BLaER1 (cell line): ENCODE data around the gene CLTB.

Experiments used
- H3K27ac ChIP-seq: shearing (Covaris generic); formaldehyde crosslinking; 2 replicates; pipeline ENCODE4 v1.8.1; 2022
- H3K27me3 ChIP-seq: shearing (Covaris generic); formaldehyde crosslinking; 2 replicates; pipeline ENCODE4 v1.8.1; 2022
- H3K36me3 ChIP-seq: shearing (Covaris generic); formaldehyde crosslinking; 2 replicates; pipeline ENCODE4 v1.8.1; 2022
- H3K4me1 ChIP-seq: shearing (Covaris generic); formaldehyde crosslinking; 2 replicates; pipeline ENCODE4 v1.8.1; 2022
- H3K4me2 ChIP-seq: shearing (Covaris generic); formaldehyde crosslinking; 2 replicates; pipeline ENCODE4 v1.8.1; 2022
- H3K4me3 ChIP-seq: shearing (Covaris generic); formaldehyde crosslinking; 2 replicates; pipeline ENCODE4 v1.8.1; 2022
- H3K9ac ChIP-seq: shearing (Covaris generic); formaldehyde crosslinking; 2 replicates; pipeline ENCODE4 v1.8.1; 2022
- H3K9me3 ChIP-seq: shearing (Covaris generic); formaldehyde crosslinking; 2 replicates; pipeline ENCODE4 v1.8.1; 2022
- H4K20me1 ChIP-seq: shearing (Covaris generic); formaldehyde crosslinking; 2 replicates; pipeline ENCODE4 v1.8.1; 2022
- Cebpa-rat ChIP-seq: shearing (Covaris generic); IDR thresholded peaks from 2 replicates; pipeline ENCODE4 v1.8.1; 2022

Gene CLTB

DNA sequence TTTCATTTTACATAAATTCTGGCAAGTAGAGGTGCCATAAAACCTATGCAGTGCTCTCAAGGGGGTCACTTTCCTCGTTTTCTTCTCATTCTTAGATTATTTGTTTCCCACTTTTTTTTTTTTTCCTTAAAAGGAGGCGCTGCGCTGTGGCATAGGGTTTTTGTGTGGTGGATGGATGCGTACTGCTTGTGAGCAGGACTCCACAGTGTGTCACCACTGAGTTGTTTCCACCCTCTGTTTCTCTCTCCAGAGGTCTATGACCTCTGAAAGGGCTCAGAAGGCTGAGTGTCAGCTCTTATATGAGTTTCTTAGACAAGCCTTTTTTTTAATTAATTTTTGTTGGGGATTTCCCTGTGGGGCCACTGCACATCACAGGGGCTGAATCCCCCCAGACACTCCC, 13.6 kb upstream of the CLTB start:
- no peaks in the 10 kb centered on the region for H4K20me1 ChIP-seq
- no peak for TF ChIP-seq Cebpa-rat
- H3K36me3 ChIP-seq, result no peaks in the 10 kb centered on the region
- no peaks in the 10 kb centered on the region for H3K27me3 ChIP-seq
- peak overlapping the region; percentile 78 for H3K4me2 ChIP-seq
- H3K4me1 ChIP-seq, result peaks cover 14% of the 10 kb centered on the region
- H3K9me3 ChIP-seq, result peaks cover 39% of the 10 kb centered on the region
- H3K27ac ChIP-seq, result peak overlapping the region; percentile 74
- H3K4me3 ChIP-seq, result no peak overlapping the region
- H3K9ac ChIP-seq, result peak overlapping the region; percentile 60; the same call in 1 of the 2 replicates

DNA sequence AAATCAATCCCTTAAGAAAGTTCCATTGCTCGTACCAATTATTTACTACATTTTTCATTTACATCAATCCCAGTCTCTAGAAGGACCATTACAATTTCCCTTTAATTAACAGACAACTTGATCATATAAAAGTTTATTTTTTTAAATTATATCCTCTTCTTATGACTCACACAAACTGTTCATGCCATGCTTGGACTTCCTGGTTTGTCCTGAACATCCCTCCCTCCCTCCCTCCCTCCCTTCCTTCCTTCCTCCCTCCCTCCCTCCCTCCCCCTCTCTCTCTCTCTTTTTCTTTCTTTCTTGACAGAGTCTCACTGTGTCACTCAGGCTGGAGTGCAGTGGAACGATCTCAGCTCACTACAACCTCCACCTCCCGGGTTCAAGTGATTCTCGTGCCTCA, 11.6 kb upstream of the CLTB start:
- H3K36me3 ChIP-seq, result no peaks in the 10 kb centered on the region
- H3K27ac ChIP-seq, result no peak overlapping the region
- peaks cover 45% of the 10 kb centered on the region for H3K9me3 ChIP-seq
- H3K4me2 ChIP-seq, result no peak overlapping the region
- H3K4me3 ChIP-seq, result no peak overlapping the region
- H3K9ac ChIP-seq, result no peak overlapping the region
- no peaks in the 10 kb centered on the region for H3K27me3 ChIP-seq
- H4K20me1 ChIP-seq, result no peaks in the 10 kb centered on the region
- TF ChIP-seq Cebpa-rat, result no peak
- H3K4me1 ChIP-seq, result peaks cover 14% of the 10 kb centered on the region

GRCh38 chr5:176426876-176427275, 10.5 kb upstream of the CLTB start:
- Histone ChIP-seq H3K4me2 (no peak overlapping the region), H3K4me1 (peaks cover 14% of the 10 kb centered on the region), H3K36me3 (no peaks in the 10 kb centered on the region), H3K27ac (no peak overlapping the region), H3K27me3 (no peaks in the 10 kb centered on the region), H3K9me3 (peaks cover 48% of the 10 kb centered on the region), H3K9ac (no peak overlapping the region), H4K20me1 (no peaks in the 10 kb centered on the region), H3K4me3 (no peak overlapping the region)
- no peak for TF ChIP-seq Cebpa-rat

- no peak for TF ChIP-seq Cebpa-rat
- Histone ChIP-seq H3K27ac (no peak overlapping the region), H3K4me1 (peaks cover 11% of the 10 kb centered on the region), H3K9me3 (peaks cover 56% of the 10 kb centered on the region), H3K4me2 (no peak overlapping the region), H3K9ac (no peak overlapping the region), H4K20me1 (no peaks in the 10 kb centered on the region), H3K36me3 (no peaks in the 10 kb centered on the region), H3K27me3 (no peaks in the 10 kb centered on the region), H3K4me3 (no peak overlapping the region; the same call in 1 of the 2 replicates)
Measured at GRCh38 chr5:176425791-176426190, 9.5 kb upstream of the CLTB start.

DNA sequence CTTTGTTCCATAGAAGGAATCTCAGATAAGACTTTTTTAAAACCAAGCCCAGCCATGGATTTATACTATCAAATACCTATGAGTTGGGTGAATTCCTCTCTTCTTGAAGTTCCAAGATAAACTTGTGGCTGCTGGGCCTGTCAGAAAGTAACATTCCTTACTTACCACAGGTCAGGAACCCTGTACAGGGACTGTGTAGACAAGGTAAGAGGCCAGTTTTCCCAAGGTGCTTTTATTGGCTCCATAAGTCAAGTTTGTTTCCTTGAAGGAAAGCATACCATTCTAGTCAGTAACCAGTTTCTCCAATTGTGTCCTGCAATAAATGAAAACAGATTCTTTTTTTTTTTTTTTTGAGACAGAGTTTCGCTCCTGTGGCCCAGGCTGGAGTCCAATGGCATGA, 8.8 kb upstream of the CLTB start:
- TF ChIP-seq Cebpa-rat, result no peak
- Histone ChIP-seq H3K4me3 (no peak overlapping the region; the same call in 1 of the 2 replicates), H3K9ac (no peak overlapping the region), H3K4me1 (peaks cover 4% of the 10 kb centered on the region), H3K27ac (no peak overlapping the region), H3K9me3 (peaks cover 63% of the 10 kb centered on the region), H3K4me2 (no peak overlapping the region), H4K20me1 (no peaks in the 10 kb centered on the region), H3K27me3 (no peaks in the 10 kb centered on the region), H3K36me3 (no peaks in the 10 kb centered on the region)

DNA sequence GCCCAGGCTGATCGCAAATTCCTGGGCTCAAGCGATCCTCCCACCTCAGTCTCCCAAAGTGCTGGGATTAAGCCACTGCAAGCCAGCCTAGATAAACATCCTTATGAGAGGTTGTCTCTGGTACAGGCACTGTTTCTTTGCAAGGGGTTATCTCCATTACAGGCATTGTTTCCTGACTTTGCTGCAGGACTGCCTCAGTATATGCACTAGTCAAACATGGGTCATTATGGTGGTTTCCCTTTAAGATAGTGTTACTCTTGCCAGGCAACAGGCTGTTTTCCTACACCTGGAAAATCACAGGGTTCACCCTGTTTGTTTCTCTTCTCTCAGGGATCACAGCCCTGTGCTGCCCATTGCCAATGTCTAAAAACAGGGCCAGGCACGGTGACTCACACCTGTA, 7.8 kb upstream of the CLTB start:
- no peaks in the 10 kb centered on the region for H3K36me3 ChIP-seq
- H4K20me1 ChIP-seq, result no peaks in the 10 kb centered on the region
- no peak overlapping the region for H3K4me2 ChIP-seq
- H3K27ac ChIP-seq, result no peak overlapping the region
- H3K9me3 ChIP-seq, result peaks cover 67% of the 10 kb centered on the region
- no peaks in the 10 kb centered on the region for H3K27me3 ChIP-seq
- no peak overlapping the region for H3K4me3 ChIP-seq
- no peak overlapping the region for H3K9ac ChIP-seq
- TF ChIP-seq Cebpa-rat, result no peak
- no peaks in the 10 kb centered on the region for H3K4me1 ChIP-seq

- TF ChIP-seq Cebpa-rat, result no peak
- Histone ChIP-seq H3K9ac (no peak overlapping the region), H3K4me1 (peaks cover 9% of the 10 kb centered on the region), H3K4me3 (no peak overlapping the region), H3K27me3 (no peaks in the 10 kb centered on the region), H3K27ac (no peak overlapping the region), H4K20me1 (no peaks in the 10 kb centered on the region), H3K9me3 (peaks cover 58% of the 10 kb centered on the region), H3K36me3 (no peaks in the 10 kb centered on the region), H3K4me2 (no peak overlapping the region)
Measured at GRCh38 chr5:176420972-176421544, 4.7 kb upstream of the CLTB start.

GRCh38 chr5:176420086-176420485, 3.7 kb upstream of the CLTB start:
- Histone ChIP-seq H3K4me2 (no peak overlapping the region), H3K4me1 (peaks cover 17% of the 10 kb centered on the region), H3K4me3 (no peak overlapping the region), H3K36me3 (no peaks in the 10 kb centered on the region), H3K9ac (no peak overlapping the region), H3K27ac (no peak overlapping the region), H4K20me1 (no peaks in the 10 kb centered on the region), H3K27me3 (no peaks in the 10 kb centered on the region), H3K9me3 (peaks cover 48% of the 10 kb centered on the region)
- no peak for TF ChIP-seq Cebpa-rat

- Histone ChIP-seq H3K4me1 (peaks cover 26% of the 10 kb centered on the region), H3K9me3 (peaks cover 33% of the 10 kb centered on the region), H3K36me3 (no peaks in the 10 kb centered on the region), H3K27ac (no peak overlapping the region), H4K20me1 (peaks cover 15% of the 10 kb centered on the region; the same call in 1 of the 2 replicates), H3K27me3 (no peaks in the 10 kb centered on the region), H3K9ac (no peak overlapping the region), H3K4me3 (no peak overlapping the region), H3K4me2 (no peak overlapping the region)
- TF ChIP-seq Cebpa-rat, result no peak
Measured at GRCh38 chr5:176418251-176418650, 1.9 kb upstream of the CLTB start.

DNA sequence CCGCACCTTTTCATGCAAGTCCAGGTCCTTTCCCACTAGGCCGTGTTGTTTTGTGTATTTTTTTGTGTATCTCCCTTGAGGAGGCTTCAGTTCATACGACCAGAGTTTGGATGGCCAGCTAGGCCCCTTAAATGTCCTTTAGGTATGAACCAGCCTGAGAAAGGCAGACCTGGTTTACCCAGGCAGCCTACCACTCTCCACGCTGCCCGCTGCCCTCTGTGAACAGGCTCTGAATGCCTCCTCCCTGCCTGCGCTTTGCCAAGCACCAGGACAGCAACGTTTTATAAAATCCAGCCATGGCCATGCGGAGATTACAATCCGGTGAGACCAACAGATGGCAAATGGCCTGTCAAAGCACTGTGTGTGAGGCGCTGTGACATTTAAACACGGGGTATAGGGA, 626 bp upstream of the CLTB start:
- peaks cover 27% of the 10 kb centered on the region for H4K20me1 ChIP-seq
- peaks cover 22% of the 10 kb centered on the region for H3K9me3 ChIP-seq
- peaks cover 32% of the 10 kb centered on the region for H3K4me1 ChIP-seq
- peak overlapping the region; percentile 98 for H3K4me2 ChIP-seq
- H3K27me3 ChIP-seq, result no peaks in the 10 kb centered on the region
- no peak overlapping the region for H3K27ac ChIP-seq
- no peak for TF ChIP-seq Cebpa-rat
- H3K4me3 ChIP-seq, result peak overlapping the region; percentile 87
- no peaks in the 10 kb centered on the region for H3K36me3 ChIP-seq
- H3K9ac ChIP-seq, result peak overlapping the region; percentile 86; the same call in 1 of the 2 replicates
